ENCODE measurements around the gene SLC26A4.
A peak's percentile ranks its signal among the peaks of the same experiment; 100 is the strongest.

The SLC26A4 gene

DNA sequence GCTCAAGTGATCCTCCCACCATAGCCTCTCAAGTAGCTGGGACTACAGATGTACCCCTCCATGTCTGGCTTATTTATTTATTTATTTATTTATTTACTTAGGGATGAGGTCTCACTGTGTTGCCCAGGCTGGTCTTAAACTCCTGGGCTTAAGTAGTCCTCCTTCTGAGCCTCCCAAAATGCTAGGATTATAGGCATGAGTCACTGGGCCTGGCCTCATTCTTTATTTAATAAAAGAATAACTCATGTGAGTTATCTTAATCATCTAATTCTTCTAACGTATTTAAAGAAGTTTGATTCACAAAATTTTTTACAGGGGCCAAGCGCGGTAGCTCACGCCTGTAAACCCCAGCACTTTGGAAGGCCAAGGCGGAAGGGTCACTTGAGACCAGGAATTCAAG is 8.0 kb upstream of the SLC26A4 start:
- Histone ChIP-seq H3K4me1 (ENCODE audit: control insufficient read depth, low read length) (no peaks in the 10 kb centered on the region), H3K36me3 (ENCODE audit: control insufficient read depth, low read length) (no peaks in the 10 kb centered on the region), H3K27ac (ENCODE audit: low read depth, low read length) (no peak overlapping the region), H3K9me3 (ENCODE audit: control insufficient read depth, insufficient read depth, low read length) (no peaks in the 10 kb centered on the region), H4K20me1 (ENCODE audit: control insufficient read depth, insufficient read depth, low read depth, low read length) (no peaks in the 10 kb centered on the region), H3K79me2 (ENCODE audit: control insufficient read depth, low read length) (no peaks in the 10 kb centered on the region), H3K4me2 (ENCODE audit: low read length) (no peak overlapping the region), H3K4me3 (ENCODE audit: low read length) (no peak overlapping the region), H3K9me2 (replicated peaks; ENCODE audit: control insufficient read depth, low read length) (no peaks in the 10 kb centered on the region), H3F3A (ENCODE audit: control insufficient read depth, insufficient read depth) (no peaks in the 10 kb centered on the region), H3K27me3 (ENCODE audit: control insufficient read depth, low read length) (0 out of 2 replicates have a peak, but pooled peaks cover 4% of the 10 kb centered on the region)
- no peak for TF ChIP-seq CTCF (IDR thresholded peaks at IDR 0.05; ENCODE audit: low read depth, low read length, poor library complexity, severe bottlenecking)
- no peak for TF ChIP-seq EZH2phosphoT487 (IDR thresholded peaks at IDR 0.05; ENCODE audit: borderline replicate concordance, low read length)

DNA sequence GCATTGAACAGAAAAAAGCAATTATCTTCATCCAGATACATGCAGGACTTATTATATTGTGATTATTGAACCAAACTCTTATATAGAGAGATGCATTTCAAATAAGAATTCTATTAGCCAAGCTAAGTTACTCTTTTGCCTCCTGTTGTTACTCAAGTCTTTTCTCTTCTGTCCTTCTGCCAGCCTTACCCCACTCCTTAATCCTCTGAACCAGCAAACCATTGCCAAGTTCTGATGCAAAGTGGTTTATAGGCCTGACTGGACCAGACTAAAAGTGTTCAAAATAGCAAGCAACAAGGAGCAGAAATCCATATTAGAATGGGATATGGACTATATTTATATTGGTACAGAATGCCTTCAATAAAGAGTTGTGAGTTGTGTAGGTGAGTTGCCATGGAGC is 2.2 kb upstream of the SLC26A4 start:
- Histone ChIP-seq H3K79me2 (ENCODE audit: control insufficient read depth, low read length) (no peaks in the 10 kb centered on the region), H3K9me2 (replicated peaks; ENCODE audit: control insufficient read depth, low read length) (no peaks in the 10 kb centered on the region), H3K9me3 (ENCODE audit: control insufficient read depth, insufficient read depth, low read length) (no peaks in the 10 kb centered on the region), H3F3A (ENCODE audit: control insufficient read depth, insufficient read depth) (no peaks in the 10 kb centered on the region; the same call in 1 of the 2 replicates), H4K20me1 (ENCODE audit: control insufficient read depth, insufficient read depth, low read depth, low read length) (no peaks in the 10 kb centered on the region), H3K36me3 (ENCODE audit: control insufficient read depth, low read length) (no peaks in the 10 kb centered on the region), H3K27ac (ENCODE audit: low read depth, low read length) (no peak overlapping the region), H3K4me1 (ENCODE audit: control insufficient read depth, low read length) (peaks cover 27% of the 10 kb centered on the region), H3K4me2 (ENCODE audit: low read length) (no peak overlapping the region), H3K4me3 (ENCODE audit: low read length) (no peak overlapping the region), H3K27me3 (ENCODE audit: control insufficient read depth, low read length) (peaks cover 56% of the 10 kb centered on the region)
- no peak for TF ChIP-seq CTCF (IDR thresholded peaks at IDR 0.05; ENCODE audit: low read depth, low read length, poor library complexity, severe bottlenecking)
- TF ChIP-seq EZH2phosphoT487 (IDR thresholded peaks at IDR 0.05; ENCODE audit: borderline replicate concordance, low read length), result no peak

- TF ChIP-seq EZH2phosphoT487 (IDR thresholded peaks at IDR 0.05; ENCODE audit: borderline replicate concordance, low read length) (no peak), CTCF (IDR thresholded peaks at IDR 0.05; ENCODE audit: low read depth, low read length, poor library complexity, severe bottlenecking) (no peak)
- peaks cover 62% of the 10 kb centered on the region for H3K27me3 ChIP-seq (ENCODE audit: control insufficient read depth, low read length)
- no peaks in the 10 kb centered on the region for H3K9me2 ChIP-seq (replicated peaks; ENCODE audit: control insufficient read depth, low read length)
- peak overlapping the region; percentile 62 for H3K4me2 ChIP-seq (ENCODE audit: low read length)
- no peaks in the 10 kb centered on the region for H4K20me1 ChIP-seq (ENCODE audit: control insufficient read depth, insufficient read depth, low read depth, low read length)
- no peak overlapping the region for H3K4me3 ChIP-seq (ENCODE audit: low read length)
- no peaks in the 10 kb centered on the region for H3K9me3 ChIP-seq (ENCODE audit: control insufficient read depth, insufficient read depth, low read length)
- H3F3A ChIP-seq (ENCODE audit: control insufficient read depth, insufficient read depth), result no peaks in the 10 kb centered on the region; the same call in 1 of the 2 replicates
- peaks cover 27% of the 10 kb centered on the region for H3K4me1 ChIP-seq (ENCODE audit: control insufficient read depth, low read length)
- H3K27ac ChIP-seq (ENCODE audit: low read depth, low read length), result no peak overlapping the region
- H3K79me2 ChIP-seq (ENCODE audit: control insufficient read depth, low read length), result no peaks in the 10 kb centered on the region
- no peaks in the 10 kb centered on the region for H3K36me3 ChIP-seq (ENCODE audit: control insufficient read depth, low read length)
Measured at GRCh38 chr7:107659666-107660065, 962 bp upstream of the SLC26A4 start.
